Activated naive CD4-positive, alpha-beta T cell treated with anti-CD3 and anti-CD28 coated beads, Interleukin-2, amount 10 ng/mL, durations not matched to agents 7 days and 5 days (primary cell): ENCODE measurements around the gene CFAP299.

ENCODE experiments used
- CTCF ChIA-PET: fragments of 350-600 bp; sonication (Branson Sonifier 250); formaldehyde crosslinking; loops from one replicate; lab custom pipeline; 2021; ENCODE audit warnings: antibody characterized with exemption; lab: Charles Lee
- DNase-seq: peaks from one replicate; pipeline ENCODE4 v3.0.0-alpha.2; 2020
- H3K27ac Mint-ChIP-seq: one replicate; pipeline ENCODE4 v1.8.0; 2021; ENCODE audit warnings: mild to moderate bottlenecking, moderate library complexity, mixed read lengths
- H3K27me3 Mint-ChIP-seq: one replicate; pipeline ENCODE4 v1.8.0; 2021; ENCODE audit warnings: mild to moderate bottlenecking, mixed read lengths
- H3K36me3 Mint-ChIP-seq: one replicate; pipeline ENCODE4 v1.8.0; 2021; ENCODE audit warnings: mixed read lengths
- H3K4me1 Mint-ChIP-seq: one replicate; pipeline ENCODE4 v1.8.0; 2021; ENCODE audit warnings: mixed read lengths
- H3K4me3 Mint-ChIP-seq: one replicate; pipeline ENCODE4 v1.8.0; 2021; ENCODE audit warnings: mild to moderate bottlenecking, moderate library complexity, mixed read lengths
- H3K9me3 Mint-ChIP-seq: one replicate; pipeline ENCODE4 v1.8.0; 2021; ENCODE audit warnings: mixed read lengths

The CFAP299 gene

DNA sequence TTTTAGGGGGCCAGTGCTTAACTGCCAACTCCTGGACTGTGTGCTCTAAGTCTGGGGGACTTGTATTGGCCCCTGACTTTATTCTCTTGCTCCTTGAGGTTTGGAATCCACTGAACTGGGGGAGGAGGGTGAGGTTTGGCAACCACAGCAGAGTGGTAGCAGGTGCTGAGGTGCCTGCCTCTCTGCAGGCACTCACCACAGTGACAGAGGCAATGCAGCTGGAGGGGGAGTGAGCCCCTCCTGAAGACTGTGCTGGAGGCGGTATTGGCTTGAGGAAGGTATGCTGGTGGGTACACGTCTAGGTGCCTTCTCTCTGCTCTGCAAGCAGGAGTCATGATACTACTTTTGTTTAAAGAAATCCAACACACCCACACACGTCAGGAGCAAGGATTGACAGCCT is 24.6 kb downstream of the CFAP299 start:
- no peaks in the 10 kb centered on the region for H3K36me3 Mint-ChIP-seq
- DNase-seq, result no peak
- CTCF ChIA-PET, result interaction anchor here (1.6 to 1.8 kb wide), 2 partner anchors 677 to 680 kb away, joined by 3 to 6 read pairs; no protein-coding TSS in a partner anchor
- no peaks in the 10 kb centered on the region for H3K4me1 Mint-ChIP-seq
- peaks cover 30% of the 10 kb centered on the region for H3K27me3 Mint-ChIP-seq
- H3K9me3 Mint-ChIP-seq, result no peaks in the 10 kb centered on the region
- H3K27ac Mint-ChIP-seq, result no peak overlapping the region
- H3K4me3 Mint-ChIP-seq, result no peak overlapping the region

GRCh38 chr4:80360900-80361299 is 25.4 kb downstream of the CFAP299 start:
- Mint-ChIP-seq H3K36me3 (no peaks in the 10 kb centered on the region), H3K27me3 (peaks cover 30% of the 10 kb centered on the region), H3K4me3 (no peak overlapping the region), H3K9me3 (no peaks in the 10 kb centered on the region), H3K4me1 (no peaks in the 10 kb centered on the region), H3K27ac (no peak overlapping the region)
- DNase-seq, result no peak
- CTCF ChIA-PET, result interaction anchor here (1.1 to 2.6 kb wide), 4 partner anchors 626 to 679 kb away, joined by 3 to 14 read pairs (median 3); no protein-coding TSS in a partner anchor

GRCh38 chr4:80361329-80361900 is 25.9 kb downstream of the CFAP299 start:
- no peaks in the 10 kb centered on the region for H3K36me3 Mint-ChIP-seq
- peaks cover 30% of the 10 kb centered on the region for H3K27me3 Mint-ChIP-seq
- no peaks in the 10 kb centered on the region for H3K9me3 Mint-ChIP-seq
- no peak overlapping the region for H3K27ac Mint-ChIP-seq
- peaks cover 2% of the 10 kb centered on the region for H3K4me1 Mint-ChIP-seq
- no peak for DNase-seq
- CTCF ChIA-PET, result interaction anchor here (1.1 to 2.6 kb wide), 4 partner anchors 625 to 678 kb away, joined by 3 to 14 read pairs (median 6); no protein-coding TSS in a partner anchor
- H3K4me3 Mint-ChIP-seq, result no peak overlapping the region

DNA sequence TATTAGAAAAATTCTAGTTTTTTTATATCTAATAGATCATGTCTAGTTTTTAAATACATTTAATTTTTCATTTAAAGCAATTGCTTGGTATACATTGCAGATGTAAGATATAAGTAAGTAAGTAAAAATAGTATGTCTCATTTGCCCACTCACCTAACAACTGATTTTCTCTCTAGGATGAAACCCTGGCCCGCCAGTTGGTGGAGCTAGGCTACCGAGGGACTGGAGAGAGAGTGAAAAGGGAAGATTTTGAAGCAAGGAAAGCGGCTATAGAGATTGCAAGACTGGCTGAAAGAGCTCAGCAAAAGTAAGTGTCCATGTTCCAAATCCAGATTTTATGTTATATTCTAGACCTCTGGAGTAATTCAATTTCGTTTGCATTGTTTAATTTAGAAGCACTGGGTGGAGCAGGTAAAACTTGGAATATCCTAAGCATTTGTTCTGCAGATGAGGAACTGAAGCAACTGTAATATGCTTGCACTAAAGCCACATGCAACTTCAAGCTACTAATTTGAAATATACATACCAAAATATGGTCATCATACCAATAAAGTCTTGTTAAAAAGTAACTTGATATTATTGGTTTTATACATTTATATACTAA is 27.1 kb downstream of the CFAP299 start:
- H3K4me1 Mint-ChIP-seq, result peaks cover 2% of the 10 kb centered on the region
- DNase-seq, result peak; percentile 71
- H3K27ac Mint-ChIP-seq, result no peak overlapping the region
- peaks cover 21% of the 10 kb centered on the region for H3K27me3 Mint-ChIP-seq
- no peak overlapping the region for H3K4me3 Mint-ChIP-seq
- H3K36me3 Mint-ChIP-seq, result no peaks in the 10 kb centered on the region
- CTCF ChIA-PET, result interaction anchor here (0.9 to 2.6 kb wide), 8 partner anchors 30 to 689 kb away, joined by 3 to 14 read pairs (median 6); no protein-coding TSS in a partner anchor
- no peaks in the 10 kb centered on the region for H3K9me3 Mint-ChIP-seq

DNA sequence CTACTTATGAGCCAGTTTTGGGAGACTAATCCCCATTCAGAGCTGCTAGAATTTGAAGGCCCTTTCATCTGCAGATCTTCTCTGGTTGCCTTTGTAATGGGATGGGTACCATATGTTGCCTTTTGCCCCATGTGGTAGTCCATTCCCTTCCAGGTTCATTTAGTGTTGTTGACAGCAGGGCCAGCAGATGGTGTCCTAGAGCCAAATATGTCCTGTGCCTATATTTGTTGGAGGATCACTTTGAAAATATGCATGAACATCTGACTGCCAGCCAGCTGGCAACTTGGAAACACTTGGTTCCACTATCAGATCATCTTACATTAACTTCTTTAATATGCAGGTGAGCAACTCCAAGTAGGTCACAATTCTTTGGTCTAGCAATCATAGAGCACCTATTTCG is 30.4 kb downstream of the CFAP299 start:
- H3K4me3 Mint-ChIP-seq, result no peak overlapping the region
- DNase-seq, result peak; percentile 69
- CTCF ChIA-PET, result interaction anchor here (1.1 to 3.0 kb wide), 3 partner anchors 624 to 674 kb away, joined by 4 to 17 read pairs (median 7); no protein-coding TSS in a partner anchor
- no peak overlapping the region for H3K27ac Mint-ChIP-seq
- peaks cover 7% of the 10 kb centered on the region for H3K9me3 Mint-ChIP-seq
- no peaks in the 10 kb centered on the region for H3K36me3 Mint-ChIP-seq
- peaks cover 2% of the 10 kb centered on the region for H3K4me1 Mint-ChIP-seq
- peaks cover 4% of the 10 kb centered on the region for H3K27me3 Mint-ChIP-seq

GRCh38 chr4:80367737-80368136 is 32.2 kb downstream of the CFAP299 start:
- H3K4me3 Mint-ChIP-seq, result no peak overlapping the region

GRCh38 chr4:80370635-80371034 is 35.1 kb downstream of the CFAP299 start:
- Mint-ChIP-seq H3K4me1 (peaks cover 2% of the 10 kb centered on the region), H3K27ac (no peak overlapping the region), H3K4me3 (no peak overlapping the region), H3K9me3 (peaks cover 17% of the 10 kb centered on the region), H3K36me3 (no peaks in the 10 kb centered on the region), H3K27me3 (no peaks in the 10 kb centered on the region)
- no peak for DNase-seq
- CTCF ChIA-PET, result no interaction called here

More at GRCh38 chr4:80367737-80368136, 32.2 kb downstream of the CFAP299 start:
- DNase-seq, result no peak
- CTCF ChIA-PET, result interaction anchor here (0.9 to 1.1 kb wide), 3 partner anchors 161 to 670 kb away, joined by 3 to 4 read pairs (median 4); no protein-coding TSS in a partner anchor
- Mint-ChIP-seq H3K4me1 (peaks cover 2% of the 10 kb centered on the region), H3K36me3 (no peaks in the 10 kb centered on the region), H3K27me3 (peaks cover under 1% of the 10 kb centered on the region), H3K27ac (no peak overlapping the region), H3K9me3 (peaks cover 15% of the 10 kb centered on the region)

- Mint-ChIP-seq H3K36me3 (no peaks in the 10 kb centered on the region), H3K27ac (no peak overlapping the region), H3K4me3 (no peak overlapping the region), H3K27me3 (no peaks in the 10 kb centered on the region), H3K9me3 (peaks cover 17% of the 10 kb centered on the region), H3K4me1 (peaks cover 1% of the 10 kb centered on the region)
- CTCF ChIA-PET, result no interaction called here
- DNase-seq, result no peak
Measured at GRCh38 chr4:80371046-80371445, 35.5 kb downstream of the CFAP299 start.

DNA sequence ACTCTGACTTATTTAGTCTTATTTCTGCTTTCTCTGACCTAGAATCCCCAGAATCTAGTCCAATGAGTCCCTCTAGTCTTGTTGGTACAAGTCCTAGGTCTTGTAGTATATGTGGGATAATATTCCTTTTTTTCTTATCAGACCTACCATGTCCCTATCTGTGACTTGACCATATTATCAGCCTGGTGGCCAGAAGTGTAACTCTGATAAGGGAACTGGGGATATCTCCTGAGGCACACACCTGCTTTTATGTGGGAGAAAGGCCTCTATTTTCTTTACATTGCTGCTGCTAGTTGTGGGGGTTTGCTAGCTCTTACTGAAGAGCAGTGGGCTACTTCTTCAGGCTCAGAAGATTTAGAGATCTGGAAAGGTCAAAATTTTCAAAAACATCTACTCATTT is 38.6 kb downstream of the CFAP299 start:
- H3K27me3 Mint-ChIP-seq, result no peaks in the 10 kb centered on the region
- no peak overlapping the region for H3K27ac Mint-ChIP-seq
- no peaks in the 10 kb centered on the region for H3K36me3 Mint-ChIP-seq
- H3K4me1 Mint-ChIP-seq, result no peaks in the 10 kb centered on the region
- no peak overlapping the region for H3K4me3 Mint-ChIP-seq
- peaks cover 19% of the 10 kb centered on the region for H3K9me3 Mint-ChIP-seq
- CTCF ChIA-PET, result interaction anchor here (0.9 kb wide), 1 partner anchor 616 kb away, joined by 3 read pairs; no protein-coding TSS in a partner anchor
- no peak for DNase-seq

DNA sequence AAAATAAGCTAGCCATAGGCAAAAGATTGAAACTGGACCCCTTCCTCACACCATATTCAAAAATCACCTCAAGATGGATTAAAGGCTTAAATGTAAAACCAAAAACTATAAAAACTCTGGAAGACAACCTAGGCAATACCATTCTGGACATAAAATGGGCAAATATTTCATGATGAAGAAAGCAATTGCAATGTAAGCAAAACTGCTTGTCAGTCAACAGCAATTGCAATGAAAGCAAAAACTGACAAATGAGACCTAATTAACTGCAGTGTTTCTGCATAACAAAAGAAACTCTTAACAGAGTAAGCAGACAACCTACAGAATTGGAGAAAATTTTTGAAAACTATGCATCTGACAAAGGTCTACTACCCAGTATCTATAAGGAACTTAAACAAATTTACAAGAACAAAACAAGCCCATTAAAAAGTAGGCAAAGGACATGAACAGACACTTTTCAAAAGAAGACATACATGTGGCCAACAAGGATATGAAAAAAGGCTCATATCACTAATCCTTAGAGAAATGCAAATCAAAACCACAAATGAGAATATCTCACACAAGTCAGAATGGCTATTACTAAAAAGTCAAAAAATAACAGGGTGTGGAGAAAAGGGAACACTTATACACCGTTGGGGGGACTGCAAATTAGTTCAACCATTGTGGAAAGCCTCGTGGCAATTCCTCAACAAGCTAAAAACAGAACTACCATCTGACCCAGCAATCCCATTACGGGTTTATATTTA is 46.7 kb downstream of the CFAP299 start:
- Mint-ChIP-seq H3K4me1 (no peaks in the 10 kb centered on the region), H3K36me3 (no peaks in the 10 kb centered on the region), H3K9me3 (peaks cover 4% of the 10 kb centered on the region), H3K27ac (no peak overlapping the region), H3K4me3 (no peak overlapping the region), H3K27me3 (no peaks in the 10 kb centered on the region)
- CTCF ChIA-PET, result no interaction called here
- DNase-seq, result no peak

GRCh38 chr4:80385397-80386280 is 50.1 kb downstream of the CFAP299 start:
- DNase-seq, result no peak
- Mint-ChIP-seq H3K4me3 (no peak overlapping the region), H3K27ac (no peak overlapping the region), H3K36me3 (no peaks in the 10 kb centered on the region), H3K27me3 (no peaks in the 10 kb centered on the region), H3K4me1 (no peaks in the 10 kb centered on the region), H3K9me3 (peaks cover 2% of the 10 kb centered on the region)
- CTCF ChIA-PET, result no interaction called here

GRCh38 chr4:80386281-80386886 is 50.9 kb downstream of the CFAP299 start:
- Mint-ChIP-seq H3K4me3 (no peak overlapping the region), H3K36me3 (no peaks in the 10 kb centered on the region), H3K27me3 (no peaks in the 10 kb centered on the region), H3K27ac (no peak overlapping the region), H3K9me3 (peaks cover 2% of the 10 kb centered on the region), H3K4me1 (no peaks in the 10 kb centered on the region)
- CTCF ChIA-PET, result no interaction called here
- DNase-seq, result no peak
